ENCODE results near the gene VPS54. TPM values are rescaled to one million over a fixed set of nuclear protein-coding genes. Genes with fewer than 3 reads are reported as not detected.

VPS54 gene
- total RNA-seq, 1 donor from 2014 or later, result 22.3 TPM

GRCh38 chr2:63846487-63846886, 172.7 kb downstream of the VPS54 start:
- Histone ChIP-seq H3K27ac (no peak overlapping the region), H3K27me3 (no peaks in the 10 kb centered on the region), H3K36me3 (no peaks in the 10 kb centered on the region), H3K4me3 (no peak overlapping the region), H3K4me1 (peaks cover 72% of the 10 kb centered on the region), H3K9me3 (no peaks in the 10 kb centered on the region)
- DNase-seq (ENCODE audit: extremely low spot score in 2 of 2), result no peak
- intact Hi-C loops (cut with DNase I), result no loop called here
- no peak for TF ChIP-seq POLR2A (IDR thresholded peaks at IDR 0.05)
- TF ChIP-seq POLR2AphosphoS5 (IDR thresholded peaks at IDR 0.05; ENCODE audit: insufficient read depth in 1 of 2, low read depth in 1 of 2), result no peak
- no peak for TF ChIP-seq CTCF (IDR thresholded peaks at IDR 0.05)

GRCh38 chr2:63845866-63846265, 173.4 kb downstream of the VPS54 start:
- DNase-seq (ENCODE audit: extremely low spot score in 2 of 2), result no peak
- H3K27ac ChIP-seq, result no peak overlapping the region
- peaks cover 67% of the 10 kb centered on the region for H3K4me1 ChIP-seq
- no peak for TF ChIP-seq POLR2AphosphoS5 (IDR thresholded peaks at IDR 0.05; ENCODE audit: insufficient read depth in 1 of 2, low read depth in 1 of 2)
- no peak for TF ChIP-seq CTCF (IDR thresholded peaks at IDR 0.05)
- TF ChIP-seq POLR2A (IDR thresholded peaks at IDR 0.05), result no peak
- H3K9me3 ChIP-seq, result no peaks in the 10 kb centered on the region
- intact Hi-C loops (cut with DNase I), result no loop called here
- H3K36me3 ChIP-seq, result no peaks in the 10 kb centered on the region
- H3K27me3 ChIP-seq, result no peaks in the 10 kb centered on the region
- no peak overlapping the region for H3K4me3 ChIP-seq

GRCh38 chr2:63844616-63845015, 174.6 kb downstream of the VPS54 start:
- intact Hi-C loops (cut with DNase I), result no loop called here
- Histone ChIP-seq H3K4me1 (peaks cover 61% of the 10 kb centered on the region), H3K27me3 (no peaks in the 10 kb centered on the region), H3K9me3 (no peaks in the 10 kb centered on the region), H3K27ac (no peak overlapping the region), H3K36me3 (no peaks in the 10 kb centered on the region), H3K4me3 (no peak overlapping the region)
- TF ChIP-seq POLR2AphosphoS5 (IDR thresholded peaks at IDR 0.05; ENCODE audit: insufficient read depth in 1 of 2, low read depth in 1 of 2) (no peak), POLR2A (IDR thresholded peaks at IDR 0.05) (no peak), CTCF (IDR thresholded peaks at IDR 0.05) (no peak)
- DNase-seq (ENCODE audit: extremely low spot score in 2 of 2), result no peak

GRCh38 chr2:63843791-63844190, 175.4 kb downstream of the VPS54 start:
- no peak for TF ChIP-seq CTCF (IDR thresholded peaks at IDR 0.05)
- TF ChIP-seq POLR2AphosphoS5 (IDR thresholded peaks at IDR 0.05; ENCODE audit: insufficient read depth in 1 of 2, low read depth in 1 of 2), result no peak
- TF ChIP-seq POLR2A (IDR thresholded peaks at IDR 0.05), result no peak
- Histone ChIP-seq H3K27ac (no peak overlapping the region), H3K36me3 (no peaks in the 10 kb centered on the region), H3K27me3 (no peaks in the 10 kb centered on the region), H3K9me3 (no peaks in the 10 kb centered on the region), H3K4me1 (peaks cover 53% of the 10 kb centered on the region), H3K4me3 (no peak overlapping the region)
- intact Hi-C loops (cut with DNase I), result no loop called here
- no peak for DNase-seq (ENCODE audit: extremely low spot score in 2 of 2)

- H3K27me3 ChIP-seq, result no peaks in the 10 kb centered on the region
- DNase-seq (ENCODE audit: extremely low spot score in 2 of 2), result no peak
- H3K9me3 ChIP-seq, result no peaks in the 10 kb centered on the region
- H3K4me1 ChIP-seq, result peaks cover 46% of the 10 kb centered on the region
- H3K36me3 ChIP-seq, result no peaks in the 10 kb centered on the region
- intact Hi-C loops (cut with DNase I), result no loop called here
- peak overlapping the region; percentile 87 to 94 for H3K4me3 ChIP-seq
- no peak for TF ChIP-seq CTCF (IDR thresholded peaks at IDR 0.05)
- no peak for TF ChIP-seq POLR2AphosphoS5 (IDR thresholded peaks at IDR 0.05; ENCODE audit: insufficient read depth in 1 of 2, low read depth in 1 of 2)
- no peak for TF ChIP-seq POLR2A (IDR thresholded peaks at IDR 0.05)
- H3K27ac ChIP-seq, result peak overlapping the region; percentile 97
Observed at GRCh38 chr2:63843093-63843492, 176.1 kb downstream of the VPS54 start.

All from vagina (tissue), 2 donors.